ENCODE data around the gene SPI1. TPM values are rescaled to one million over a fixed set of nuclear protein-coding genes. Genes with fewer than 3 reads are reported as not detected.
A peak's percentile ranks its signal among the peaks of the same experiment; 100 is the strongest.

SPI1 gene
- total RNA-seq, 1 experiment from 2014 or later, result not detected

DNA sequence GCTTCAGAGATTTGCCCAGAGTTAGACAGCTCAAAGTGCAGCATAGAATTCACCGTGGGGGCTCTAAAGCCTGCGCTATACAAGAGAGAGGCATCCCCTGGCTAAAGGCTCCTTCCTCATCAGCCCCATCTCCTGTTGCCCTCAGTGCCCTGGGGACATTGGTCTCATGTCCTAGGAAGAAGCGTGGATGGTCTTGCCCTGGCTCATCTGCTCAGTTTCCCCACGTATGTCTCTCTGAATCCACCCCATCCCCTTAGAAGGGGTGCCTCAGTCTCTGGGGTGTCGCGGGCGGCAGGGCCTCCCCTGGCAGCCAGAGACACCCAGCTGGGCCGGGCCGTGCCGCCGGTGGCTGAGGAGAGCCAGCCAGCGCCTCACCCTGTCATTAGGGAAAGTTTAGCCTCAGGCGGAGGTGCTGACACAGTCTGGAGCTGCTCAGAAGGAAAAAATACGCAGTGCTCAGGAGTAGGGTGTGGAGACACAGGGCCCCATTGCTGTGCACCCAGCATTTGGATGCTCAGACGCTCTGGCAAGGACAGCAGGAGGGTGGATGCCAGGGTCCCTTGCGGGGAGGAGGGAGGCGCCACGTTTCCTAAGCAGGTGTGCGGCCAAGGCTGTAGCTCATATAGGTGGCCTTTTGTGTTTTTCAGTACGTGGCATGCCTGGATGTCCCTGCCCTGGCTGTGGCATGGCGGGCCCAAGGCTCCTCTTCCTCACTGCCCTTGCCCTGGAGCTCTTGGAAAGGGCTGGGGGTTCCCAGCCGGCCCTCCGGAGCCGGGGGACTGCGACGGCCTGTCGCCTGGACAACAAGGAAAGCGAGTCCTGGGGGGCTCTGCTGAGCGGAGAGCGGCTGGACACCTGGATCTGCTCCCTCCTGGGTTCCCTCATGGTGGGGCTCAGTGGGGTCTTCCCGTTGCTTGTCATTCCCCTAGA, 31.4 kb upstream of the SPI1 start:
- no peaks in the 10 kb centered on the region for H3K27me3 ChIP-seq
- H3K9me3 ChIP-seq, result no peaks in the 10 kb centered on the region
- peaks cover 45% of the 10 kb centered on the region for H3K36me3 ChIP-seq
- peak; percentile 36 for DNase-seq
- H3K4me3 ChIP-seq, result peak overlapping the region; percentile 86

DNA sequence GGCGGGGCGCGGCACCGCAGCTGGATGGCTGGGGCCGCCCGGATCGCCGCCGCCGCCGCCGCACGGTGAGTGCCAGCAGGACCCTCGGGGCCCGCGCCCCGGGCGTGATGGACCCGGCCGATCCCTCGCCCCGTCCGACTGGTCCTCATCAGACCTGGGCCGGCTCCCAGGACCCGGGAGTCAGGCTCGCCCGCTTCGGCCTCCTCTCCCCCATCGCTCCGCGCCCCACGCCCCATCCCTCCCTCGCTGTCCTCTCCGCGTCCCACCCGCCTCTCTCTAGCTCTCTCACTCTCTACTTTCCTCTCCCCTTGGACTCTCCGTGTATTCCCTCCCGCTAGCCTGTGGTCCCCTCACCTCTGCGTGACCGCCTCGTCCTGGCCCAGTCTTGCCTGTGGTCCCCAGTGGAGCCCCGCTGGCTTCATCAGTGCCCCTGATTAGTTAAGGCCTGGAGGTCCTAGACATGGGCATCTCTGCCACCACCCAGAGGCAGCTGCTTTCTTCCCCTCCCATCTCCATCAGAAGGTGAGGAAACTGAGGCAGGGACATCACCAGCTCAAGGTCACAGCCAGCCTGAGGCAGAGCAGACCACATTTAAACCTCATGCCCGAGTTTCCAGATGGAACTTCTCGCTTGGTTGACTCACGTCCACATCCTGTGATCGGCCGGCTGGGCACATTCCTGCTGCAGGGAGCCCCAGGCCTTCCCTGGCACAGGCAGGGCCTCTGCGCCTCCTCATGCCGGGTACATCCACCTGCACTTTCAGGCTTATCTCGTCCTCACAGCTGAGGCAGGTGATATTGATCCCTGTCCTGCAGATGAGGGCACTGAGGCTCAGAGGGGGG, 30.5 kb upstream of the SPI1 start:
- Histone ChIP-seq H3K36me3 (peaks cover 37% of the 10 kb centered on the region), H3K4me3 (peak overlapping the region; percentile 86), H3K9me3 (no peaks in the 10 kb centered on the region), H3K27me3 (no peaks in the 10 kb centered on the region)
- DNase-seq, result peak; percentile 84

DNA sequence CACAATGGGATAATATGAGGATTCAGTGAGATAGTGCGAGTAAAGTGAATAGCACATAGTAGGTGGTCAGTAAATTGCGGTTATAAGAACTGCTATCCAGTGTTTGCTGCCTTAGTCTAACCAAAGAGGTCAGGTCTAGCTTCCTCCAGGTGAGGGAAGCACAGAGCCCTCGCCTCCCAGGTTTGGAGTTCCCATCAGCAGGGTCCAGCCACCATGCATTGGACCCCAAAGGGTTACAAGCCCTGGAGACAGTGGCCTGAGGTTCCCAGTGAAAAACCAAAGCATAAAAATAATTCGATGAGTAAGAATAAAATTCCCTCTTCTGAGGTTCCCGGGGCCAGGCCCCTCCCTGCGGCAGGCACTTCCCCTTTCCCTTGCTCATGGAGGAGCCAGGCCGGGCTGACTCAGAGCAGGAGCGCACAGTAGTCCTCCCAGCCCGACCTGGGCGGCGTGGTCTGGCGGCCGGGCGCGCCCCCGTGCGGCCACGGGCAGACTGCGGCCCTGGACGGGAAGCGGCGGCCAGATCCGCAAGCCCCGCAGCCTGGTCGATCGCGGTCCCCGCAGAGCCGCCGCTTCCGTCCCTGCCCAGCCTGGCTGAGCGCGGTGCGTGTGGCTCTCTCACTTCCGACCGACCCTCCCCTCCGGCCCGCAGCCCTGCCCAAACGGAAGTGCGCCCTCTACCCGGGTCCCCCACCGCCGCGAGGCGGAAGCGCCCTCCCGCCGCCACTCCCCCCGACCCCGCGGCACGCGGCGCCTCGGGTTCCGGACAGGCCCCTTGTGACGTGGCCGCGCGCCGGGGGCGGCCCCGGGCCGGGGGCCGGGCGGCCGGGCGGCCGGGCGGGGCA, 29.6 kb upstream of the SPI1 start, which contains the start of gene SLC39A13:
Gene SLC39A13, plus strand, starts transcription at position 845 of the 845 bp plus-strand sequence. CDS start 1,505 bp downstream, outside the sequence.
- peak; percentile 95 for DNase-seq
- Histone ChIP-seq H3K9me3 (no peaks in the 10 kb centered on the region), H3K27me3 (no peaks in the 10 kb centered on the region), H3K36me3 (peaks cover 28% of the 10 kb centered on the region), H3K4me3 (peak within 1 kb of the TSS; percentile 86)

DNA sequence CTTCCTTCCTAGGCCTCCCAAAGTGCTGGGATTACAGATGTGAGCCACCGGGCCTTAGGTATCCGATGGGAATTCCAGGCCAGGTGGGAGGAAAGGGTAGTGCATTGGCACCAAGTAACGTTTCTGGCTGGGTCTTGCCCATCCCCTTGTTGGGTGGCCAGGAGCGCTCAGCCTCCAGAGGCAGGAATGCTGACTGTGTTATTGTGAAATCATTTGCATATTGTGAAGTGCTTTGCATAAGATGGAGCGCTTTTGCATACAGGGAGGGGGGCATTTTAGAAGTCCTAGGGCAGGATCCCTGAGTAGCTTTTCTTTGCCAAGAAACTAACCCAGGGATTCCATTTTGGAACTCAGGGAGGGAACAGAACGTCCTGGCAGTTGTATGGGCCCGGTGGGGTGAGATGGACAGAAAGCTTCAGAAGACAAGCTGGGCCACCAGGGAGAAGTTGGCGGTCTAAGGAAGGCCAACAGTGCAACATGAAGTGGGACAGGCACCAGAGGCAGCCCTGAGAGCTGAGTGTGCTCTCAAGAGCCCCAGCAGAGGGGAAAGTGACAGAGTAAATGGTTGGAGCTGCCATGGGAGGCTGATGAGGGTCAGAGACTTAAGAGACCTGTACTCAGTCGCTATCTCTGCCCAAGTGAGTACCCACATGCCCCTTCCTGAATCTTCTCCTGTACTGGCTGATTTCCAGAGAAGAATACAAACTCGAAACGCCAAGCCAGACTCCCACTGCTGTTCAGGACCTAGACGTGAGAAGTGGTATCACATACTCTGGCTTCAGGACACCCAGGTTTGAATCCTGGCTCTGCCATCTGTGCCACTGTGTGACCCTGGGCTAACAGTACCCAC, 28.8 kb upstream of the SPI1 start:
- Histone ChIP-seq H3K4me3 (peak overlapping the region; percentile 56), H3K9me3 (no peaks in the 10 kb centered on the region), H3K27me3 (no peaks in the 10 kb centered on the region), H3K36me3 (peaks cover 21% of the 10 kb centered on the region)
- DNase-seq, result no peak

DNA sequence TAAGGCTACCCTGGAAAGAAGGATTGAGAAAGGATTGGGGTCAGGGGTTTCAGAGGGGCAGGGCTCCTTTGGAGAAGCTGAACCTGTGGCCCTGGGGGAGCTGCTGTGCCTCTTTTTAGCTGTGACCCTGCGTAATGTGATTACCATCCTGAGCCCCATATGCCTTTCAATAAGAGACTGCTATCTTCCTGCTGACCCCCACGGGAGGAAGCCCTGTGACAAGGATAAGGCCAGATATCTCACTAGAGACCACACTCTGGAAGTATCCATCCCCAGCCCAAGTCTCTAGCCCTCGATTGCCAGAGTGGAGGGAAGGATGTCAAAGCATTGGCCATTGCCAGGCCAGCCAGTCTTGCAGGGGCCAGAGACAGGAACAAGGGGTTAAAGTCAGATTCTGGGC, 25.2 kb upstream of the SPI1 start:
- no peaks in the 10 kb centered on the region for H3K27me3 ChIP-seq
- H3K4me3 ChIP-seq, result no peak overlapping the region
- no peaks in the 10 kb centered on the region for H3K36me3 ChIP-seq
- DNase-seq, result no peak
- H3K9me3 ChIP-seq, result no peaks in the 10 kb centered on the region

DNA sequence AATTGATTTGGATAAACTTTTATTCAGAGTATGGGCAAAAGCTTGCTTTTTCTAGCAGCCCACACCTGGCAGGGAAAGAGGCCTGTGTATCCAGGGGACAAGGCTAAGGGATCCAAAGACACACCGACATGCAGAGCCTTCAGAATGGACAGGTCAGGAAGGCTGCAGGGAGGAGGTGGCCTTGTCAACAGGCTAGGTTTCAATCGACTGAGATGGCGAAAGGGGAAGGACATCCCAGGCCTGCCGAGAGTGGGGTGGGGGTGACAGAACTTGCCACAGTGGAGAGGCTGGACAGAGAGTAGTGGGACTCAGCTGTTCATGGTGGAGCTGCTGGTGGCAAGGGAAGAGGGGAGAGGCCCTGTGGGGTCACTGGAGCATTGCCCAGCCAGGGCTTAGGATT, 24.8 kb upstream of the SPI1 start:
- Histone ChIP-seq H3K4me3 (no peak overlapping the region), H3K27me3 (no peaks in the 10 kb centered on the region), H3K9me3 (no peaks in the 10 kb centered on the region), H3K36me3 (no peaks in the 10 kb centered on the region)
- no peak for DNase-seq

DNA sequence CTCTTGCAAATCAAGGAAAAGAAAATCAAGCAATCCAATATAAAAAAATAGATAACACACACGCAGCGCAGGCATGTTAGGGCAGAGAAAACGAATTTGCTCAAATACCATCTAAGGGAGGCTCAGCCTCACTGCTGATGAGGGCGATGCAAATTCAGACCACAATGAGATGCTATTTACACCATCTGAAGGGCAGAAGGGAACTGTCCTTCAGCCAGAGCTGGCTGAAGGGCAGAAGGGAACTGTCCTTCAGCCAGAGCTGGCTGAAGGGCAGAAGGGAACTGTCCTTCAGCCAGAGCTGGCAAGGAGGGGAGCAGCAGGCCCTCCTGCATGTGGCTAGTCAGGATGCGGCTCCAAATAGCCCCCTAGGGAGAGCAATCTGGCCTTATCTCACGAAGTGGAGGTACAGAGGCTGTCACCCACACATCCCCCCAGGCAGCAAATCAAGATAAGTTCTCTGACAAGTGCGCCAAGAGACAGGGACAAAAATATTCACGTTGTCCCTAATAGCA, 22.5 kb upstream of the SPI1 start:
- Histone ChIP-seq H3K4me3 (no peak overlapping the region), H3K27me3 (no peaks in the 10 kb centered on the region), H3K36me3 (no peaks in the 10 kb centered on the region), H3K9me3 (no peaks in the 10 kb centered on the region)
- no peak for DNase-seq

DNA sequence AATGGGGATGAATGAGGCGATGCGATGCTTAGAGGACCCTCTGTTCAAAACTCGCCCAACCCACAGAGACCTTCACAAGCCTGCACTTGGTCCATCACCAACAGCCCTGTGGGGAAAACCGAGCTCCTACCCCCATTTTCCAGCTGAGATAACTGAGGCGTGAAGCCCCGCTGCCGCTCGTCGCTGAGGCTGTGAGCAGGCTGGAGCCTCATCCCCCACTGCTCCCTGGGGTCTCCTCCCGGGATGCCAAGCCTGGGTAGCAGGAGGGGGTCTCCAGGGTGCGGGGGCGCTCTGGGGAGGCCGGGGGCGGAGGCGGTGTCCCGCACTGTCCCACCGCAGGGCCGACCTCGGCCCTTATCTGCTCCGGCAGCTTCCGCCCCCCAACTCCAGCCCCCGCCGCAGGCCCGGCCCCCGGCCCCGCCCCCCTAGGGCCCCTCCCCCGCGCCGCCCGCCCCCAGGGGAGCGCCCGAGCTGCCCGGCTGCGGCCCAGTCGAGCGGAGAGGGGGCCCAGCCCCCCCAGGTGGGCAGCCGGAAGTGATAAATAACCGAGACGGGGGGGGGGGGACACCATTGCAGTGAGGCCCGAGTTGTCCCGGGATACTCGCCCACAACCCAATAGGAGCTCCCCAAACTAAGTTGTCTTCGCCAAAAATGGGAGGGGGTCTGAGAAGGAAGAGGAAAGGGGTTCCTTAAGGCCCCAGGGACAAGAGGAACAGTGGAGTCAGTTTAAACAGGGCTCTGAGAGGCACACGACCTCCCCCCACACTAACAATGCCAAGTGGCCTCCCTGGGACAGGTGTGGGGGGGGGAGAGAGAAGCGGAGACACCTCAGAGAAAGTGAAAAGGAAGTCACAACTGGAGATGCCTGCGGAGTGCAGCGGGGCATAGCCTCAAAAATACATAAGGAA, 21.8 kb upstream of the SPI1 start:
- H3K4me3 ChIP-seq, result no peak overlapping the region
- no peaks in the 10 kb centered on the region for H3K9me3 ChIP-seq
- no peaks in the 10 kb centered on the region for H3K27me3 ChIP-seq
- no peak for DNase-seq
- no peaks in the 10 kb centered on the region for H3K36me3 ChIP-seq

DNA sequence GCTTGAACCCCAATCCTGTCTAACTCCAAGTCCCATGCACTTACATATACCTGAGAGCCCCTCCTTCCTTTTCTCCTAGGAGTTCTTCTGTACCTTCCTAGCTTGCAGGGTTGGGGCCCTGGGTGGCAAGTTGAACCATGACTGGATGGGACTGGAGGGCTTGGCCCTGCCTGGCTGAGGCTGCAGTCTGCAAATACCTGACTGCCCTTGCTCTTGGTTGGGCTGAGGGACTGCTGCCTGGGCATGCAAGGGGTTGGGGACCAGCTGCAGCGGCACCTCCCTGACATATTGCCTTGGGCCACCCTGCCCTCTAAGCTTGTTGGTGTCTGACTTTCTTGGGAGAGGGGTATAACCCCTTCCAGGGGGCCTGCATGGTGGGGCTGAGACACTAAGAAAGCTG, 20.2 kb upstream of the SPI1 start:
- Histone ChIP-seq H3K36me3 (no peaks in the 10 kb centered on the region), H3K4me3 (no peak overlapping the region), H3K27me3 (no peaks in the 10 kb centered on the region), H3K9me3 (no peaks in the 10 kb centered on the region)
- DNase-seq, result no peak

DNA sequence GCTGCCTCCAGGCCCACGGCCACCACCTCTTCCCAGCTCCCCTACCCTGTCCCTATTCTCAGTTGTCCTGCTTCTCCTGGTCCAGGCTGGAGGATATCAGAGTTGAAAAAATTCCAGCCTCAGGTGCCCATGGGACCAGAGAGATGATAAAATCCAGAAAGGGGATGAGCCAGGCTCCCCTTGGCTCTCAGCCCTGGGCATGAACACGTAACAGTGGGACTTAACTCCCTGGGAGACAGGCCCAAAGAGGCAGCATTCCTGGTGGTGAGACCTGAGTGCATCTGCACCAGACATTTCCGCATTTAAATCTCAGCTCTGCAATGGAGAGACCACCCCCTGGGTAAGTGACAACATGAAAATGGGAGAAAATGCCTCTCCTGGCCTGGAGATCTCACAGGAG, 19.7 kb upstream of the SPI1 start:
- H3K36me3 ChIP-seq, result no peaks in the 10 kb centered on the region
- DNase-seq, result no peak
- no peak overlapping the region for H3K4me3 ChIP-seq
- H3K9me3 ChIP-seq, result no peaks in the 10 kb centered on the region
- H3K27me3 ChIP-seq, result no peaks in the 10 kb centered on the region

DNA sequence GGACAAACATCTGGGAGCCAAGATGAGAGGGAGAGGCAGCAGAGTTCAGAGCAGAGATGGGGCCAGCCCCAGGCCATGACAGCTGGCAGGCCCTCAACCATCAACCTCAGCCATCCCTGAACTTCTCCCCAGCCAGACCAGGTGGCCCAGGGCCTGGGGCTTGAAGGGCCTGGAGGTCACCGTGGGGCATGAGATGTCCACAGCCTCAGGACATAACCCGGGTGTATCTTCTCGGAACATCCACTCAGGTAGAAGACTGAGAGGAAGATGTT, 17.6 kb upstream of the SPI1 start:
- no peaks in the 10 kb centered on the region for H3K27me3 ChIP-seq
- no peak for DNase-seq
- no peaks in the 10 kb centered on the region for H3K9me3 ChIP-seq
- no peak overlapping the region for H3K4me3 ChIP-seq
- no peaks in the 10 kb centered on the region for H3K36me3 ChIP-seq

DNA sequence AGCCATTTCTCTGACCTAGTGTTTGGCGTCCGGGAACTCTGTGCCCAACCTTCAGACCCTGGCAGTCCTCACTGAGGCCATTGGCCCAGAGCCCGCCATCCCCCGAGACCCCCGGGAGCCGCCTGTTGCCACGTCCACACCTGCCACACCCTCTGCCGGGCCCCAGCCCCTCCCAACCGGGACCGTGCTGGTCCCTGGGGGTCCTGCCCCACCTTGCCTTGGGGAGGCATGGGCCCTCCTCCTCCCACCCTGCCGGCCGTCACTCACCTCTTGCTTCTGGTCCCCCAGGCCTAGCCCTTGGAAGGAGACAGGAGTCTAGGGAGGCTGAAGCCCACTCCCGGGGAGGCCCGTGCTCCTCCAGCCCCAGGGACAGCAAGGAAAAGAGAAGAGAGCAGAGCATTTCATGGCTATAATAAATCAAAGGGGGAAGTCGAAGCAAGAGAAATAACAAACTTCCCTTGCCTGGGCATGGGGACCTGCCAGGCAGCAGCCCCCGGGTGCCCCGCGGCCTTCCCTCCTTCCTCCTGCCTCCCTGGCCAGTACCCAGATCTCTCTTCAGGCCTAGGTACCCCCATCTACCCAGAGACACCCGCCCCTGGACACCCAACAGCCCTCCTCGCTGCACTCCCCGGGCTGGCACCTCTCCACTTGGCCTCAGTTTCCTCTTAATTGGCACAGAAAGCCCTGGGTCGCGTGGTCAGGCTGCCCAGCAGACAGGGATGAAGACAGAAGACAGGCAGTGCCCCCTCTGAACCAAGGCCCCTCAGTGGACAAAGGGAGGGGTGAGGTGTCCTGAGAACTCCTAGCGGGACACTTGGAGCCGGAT, 17.1 kb upstream of the SPI1 start:
- no peaks in the 10 kb centered on the region for H3K9me3 ChIP-seq
- no peaks in the 10 kb centered on the region for H3K27me3 ChIP-seq
- H3K36me3 ChIP-seq, result no peaks in the 10 kb centered on the region
- no peak for DNase-seq
- no peak overlapping the region for H3K4me3 ChIP-seq

DNA sequence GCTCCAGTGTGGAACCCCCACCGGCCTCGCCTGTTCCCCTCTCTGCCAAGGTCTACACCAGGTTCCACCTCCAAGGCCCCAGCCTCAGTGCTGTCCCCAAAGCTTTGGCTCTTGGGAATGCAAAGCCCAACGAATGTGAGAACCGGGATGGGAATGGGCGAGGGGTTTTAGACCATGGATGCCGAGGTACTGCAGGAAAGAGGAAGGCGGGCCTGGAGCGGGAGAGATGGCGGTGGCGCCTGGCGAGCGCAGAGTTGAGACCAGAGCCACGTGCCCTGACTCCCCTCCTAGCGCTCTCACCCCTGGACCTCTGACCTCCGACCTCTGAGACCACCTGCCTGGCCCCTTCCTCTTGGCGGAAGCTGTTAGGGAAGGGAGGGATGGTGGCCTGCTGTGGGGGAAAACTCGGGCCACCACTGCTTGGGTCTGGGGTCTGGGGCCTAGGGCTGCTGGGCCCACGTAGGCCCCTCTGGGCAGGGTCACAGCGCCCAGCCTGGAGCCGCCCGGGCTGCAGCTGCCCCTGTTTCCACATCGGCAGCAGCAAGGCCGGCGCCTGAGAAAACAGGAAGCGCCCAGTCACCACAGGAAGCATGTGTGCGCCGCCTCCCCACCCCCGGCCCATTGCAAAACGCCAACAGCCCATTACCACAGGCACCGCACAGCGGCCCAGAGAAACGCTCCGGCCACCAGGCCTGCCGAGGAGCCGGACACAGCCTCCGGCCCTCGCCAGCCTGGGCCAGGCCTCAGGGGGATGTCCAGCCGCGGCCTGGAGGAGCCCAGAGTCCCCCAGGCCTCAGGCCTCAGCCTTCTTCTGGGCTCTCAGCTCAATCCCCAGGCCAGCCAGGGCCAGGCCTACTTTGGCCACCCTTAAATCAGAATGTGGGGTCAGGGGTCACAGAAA, 16.2 kb upstream of the SPI1 start:
- Histone ChIP-seq H3K9me3 (no peaks in the 10 kb centered on the region), H3K4me3 (no peak overlapping the region), H3K36me3 (no peaks in the 10 kb centered on the region), H3K27me3 (no peaks in the 10 kb centered on the region)
- no peak for DNase-seq

DNA sequence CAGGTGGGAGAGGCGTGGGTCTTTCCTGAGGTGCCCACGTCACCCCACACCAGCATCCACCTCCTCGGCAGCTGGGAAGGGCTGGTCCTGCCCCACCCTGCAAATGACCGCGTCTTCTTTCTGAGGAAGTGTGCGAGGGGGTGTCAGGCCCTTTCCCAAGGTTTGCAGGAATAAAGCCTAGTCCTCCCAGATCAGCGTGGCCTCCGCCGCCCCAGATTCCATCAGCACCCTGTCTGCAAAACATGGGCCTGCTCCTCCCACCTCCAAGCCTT, 15.6 kb upstream of the SPI1 start:
- Histone ChIP-seq H3K9me3 (no peaks in the 10 kb centered on the region), H3K36me3 (no peaks in the 10 kb centered on the region), H3K4me3 (no peak overlapping the region), H3K27me3 (no peaks in the 10 kb centered on the region)
- DNase-seq, result no peak
